A549 (cell line): ENCODE results near the gene ABCA1. TPM values are rescaled to one million over a fixed set of nuclear protein-coding genes. Genes with fewer than 3 reads are reported as not detected.

Experiments
- ATAC-seq, 2 experiments: fragments of 200-7000 bp in 1 of 2; fragments of >200 bp in 1 of 2; cut with Nextera tagmentation in 1 of 2; cut with Tn5 transposase in 1 of 2; 3 replicates each; pipeline versions ENCODE4 v1.8.0 to v1.9.1; 2018 to 2020; ENCODE audit warnings: mild to moderate bottlenecking in 1 of 2, moderate library complexity in 1 of 2
- CTCF ChIA-PET: fragments of 300-600 bp; sonication (Branson Sonifier 250); formaldehyde crosslinking; extraction: SDS; loops from one replicate; lab custom pipeline; 2021; ENCODE audit warnings: antibody characterized with exemption, inconsistent platforms; lab: Yijun Ruan, JAX
- POLR2A ChIA-PET: fragments of 350-600 bp; formaldehyde crosslinking; extraction: SDS; loops from one replicate; lab custom pipeline; 2021; ENCODE audit warnings: antibody characterized with exemption, inconsistent platforms; lab: Yijun Ruan, JAX
- DNase-seq, 2 experiments: peaks; one replicate each; pipeline versions ENCODE4 v3.0.0 to v3.0.0-alpha.2; 2011 to 2016; ENCODE audit warnings: low read depth in 1 of 2, low spot score in 1 of 2
- FAIRE-seq: peaks from 2 replicates; lab custom pipeline; 2011; peaks lifted over from hg19 to GRCh38; lab: Jason Lieb, UNC
- H3K27ac ChIP-seq, 2 experiments: fragments of >200 bp; sonication (Bioruptor Twin); formaldehyde crosslinking; 3 replicates each; pipeline ENCODE4 v1.5.1; 2016 to 2017
- H3K4me1 ChIP-seq: fragments of >200 bp; sonication (Bioruptor Twin); formaldehyde crosslinking; 3 replicates; pipeline ENCODE4 v1.6.1; 2016
- H3K4me2 ChIP-seq: fragments of >200 bp; sonication (Bioruptor Twin); formaldehyde crosslinking; 3 replicates; pipeline ENCODE4 v1.6.1; 2016
- H3K4me3 ChIP-seq: fragments of >200 bp; sonication (Bioruptor Twin); formaldehyde crosslinking; 3 replicates; pipeline ENCODE4 v1.5.1; 2016
- H3K9me3 ChIP-seq: fragments of >200 bp; sonication (Bioruptor Twin); formaldehyde crosslinking; 3 replicates; pipeline ENCODE4 v1.6.1; 2016
- BHLHE40 ChIP-seq: IDR thresholded peaks from 2 replicates; pipeline ENCODE4 v1.6.1; 2012; ENCODE audit warnings: low read depth, low read length, inconsistent platforms
- CBX2 ChIP-seq: fragments of 200-600 bp; sonication (generic); IDR thresholded peaks from 2 replicates; pipeline ENCODE4 v1.6.1; 2016; ENCODE audit warnings: low read depth, mild to moderate bottlenecking, borderline replicate concordance
- FOSL2 ChIP-seq, 2 experiments: fragments of 450-650 bp in 1 of 2; fragments of >200 bp in 1 of 2; sonication (Bioruptor Twin) in 1 of 2; formaldehyde crosslinking; IDR thresholded peaks; 2 replicates each; pipeline versions ENCODE4 v1.5.0 to v1.6.1; 2016 to 2020; ENCODE audit warnings: mild to moderate bottlenecking in 1 of 2, moderate library complexity in 1 of 2
- HDAC2 ChIP-seq: fragments of 200-600 bp; sonication (generic); IDR thresholded peaks from 2 replicates; pipeline ENCODE4 v1.6.1; 2016
- HOXA7 ChIP-seq: fragments of 250-450 bp; sonication (Bioruptor Pico); IDR thresholded peaks from 2 replicates; pipeline ENCODE4 v1.5.0; 2020; ENCODE audit warnings: mild to moderate bottlenecking, moderate library complexity
- HOXB5 ChIP-seq: fragments of 250-450 bp; sonication (Bioruptor Pico); IDR thresholded peaks from 2 replicates; pipeline ENCODE4 v1.5.0; 2020; ENCODE audit warnings: mild to moderate bottlenecking, moderate library complexity
- RAD21 ChIP-seq, 2 experiments: fragments of >200 bp in 1 of 2; sonication (Bioruptor Twin) in 1 of 2; formaldehyde crosslinking in 1 of 2; IDR thresholded peaks in 1 of 2; conservative IDR thresholded peaks in 1 of 2; 2 replicates in 1 of 2; 3 replicates in 1 of 2; pipeline ENCODE4 v1.6.1; 2012 to 2018; ENCODE audit warnings: inconsistent platforms in 1 of 2
- RNF2 ChIP-seq: fragments of 200-600 bp; sonication (generic); IDR thresholded peaks from 2 replicates; pipeline ENCODE4 v1.6.1; 2016; ENCODE audit warnings: low read depth, mild to moderate bottlenecking, antibody characterized with exemption, moderate library complexity, borderline replicate concordance
- SMC3 ChIP-seq: fragments of >200 bp; sonication (Bioruptor Twin); formaldehyde crosslinking; IDR thresholded peaks from 3 replicates; pipeline ENCODE4 v1.6.1; 2018; ENCODE audit warnings: inconsistent platforms
- WGBS: methylation state at CpG from one replicate; pipeline ENCODE4 v1.1.6; 2017; ENCODE audit errors: missing lambda C conversion rate; 5-methylcytosine and 5-hydroxymethylcytosine counted together
- polyA plus RNA-seq, 4 experiments: library from polyadenylated mRNA; depleted of rRNA in 3 of 4; stranded (reverse); fragments of >200 nt; fragmentation: RNase III in 1 of 4; extraction: RNeasy Plus Mini Kit Qiagen cat#74134 plus additional on column Dnase treatment in 1 of 4; gene quantifications; 2 replicates in 3 of 4; 3 replicates in 1 of 4; pipeline ENCODE4 v1.2.3, GENCODE V29; 2011 to 2017
- TF ChIP-seq, protein P1 (sequence below): fragments of 200-600 bp; sonication (generic); IDR thresholded peaks from 2 replicates; pipeline ENCODE4 v1.6.1; 2016; ENCODE audit warnings: antibody characterized with exemption, mild to moderate bottlenecking, moderate library complexity
- TF ChIP-seq, protein P2 (sequence below): fragments of >200 bp; sonication (Bioruptor Twin); formaldehyde crosslinking; IDR thresholded peaks from 3 replicates; pipeline ENCODE4 v1.5.1; 2016
- TF ChIP-seq, protein P3 (sequence below): IDR thresholded peaks from 2 replicates; pipeline ENCODE4 v1.6.1; 2012; ENCODE audit warnings: low read depth, borderline replicate concordance
- TF ChIP-seq, protein P4 (sequence below): fragments of 250-450 bp; sonication (Bioruptor Pico); IDR thresholded peaks from 2 replicates; pipeline ENCODE4 v1.5.0; 2020; ENCODE audit warnings: low read depth, mild to moderate bottlenecking, moderate library complexity
- TF ChIP-seq, protein P5 (sequence below): IDR thresholded peaks from 2 replicates; pipeline ENCODE4 v1.6.1; 2012

Gene ABCA1
- polyA plus RNA-seq, 2 of the 4 experiments (the other 2 are of a cell fraction): 3.6 to 12.0 TPM

DNA sequence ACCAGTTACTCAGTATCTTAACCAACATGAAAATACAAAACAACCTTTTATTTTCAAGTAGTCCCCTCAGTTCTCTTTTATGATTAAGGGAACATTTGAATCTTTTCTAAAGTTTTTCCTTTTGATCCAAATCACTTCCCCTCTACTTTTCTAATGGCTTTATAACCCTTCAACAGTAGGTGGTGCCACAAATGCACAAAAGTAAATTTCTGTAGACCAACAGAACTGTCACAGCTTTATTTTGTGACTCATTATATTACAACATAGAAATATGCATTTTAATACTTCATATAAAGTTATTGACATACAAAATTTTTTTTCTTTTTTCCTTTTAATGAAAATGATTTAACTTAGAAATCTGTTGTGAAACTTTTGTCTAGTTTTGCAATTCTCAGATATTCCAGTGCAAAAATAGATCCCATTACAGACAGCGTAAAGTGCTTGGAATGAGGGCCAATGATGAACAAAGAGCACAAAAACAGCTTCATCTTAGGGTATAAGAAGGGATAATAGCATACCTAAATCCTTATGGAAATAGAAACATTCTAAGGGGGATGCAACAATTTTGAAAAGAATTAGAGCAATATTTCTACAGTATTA is 147.1 kb downstream of the ABCA1 start:
- DNase-seq: peak; percentile 21 to 44
- TF ChIP-seq RAD21 (conservative IDR thresholded peaks at IDR 0.05 in 1 of 2, IDR thresholded peaks at IDR 0.05 in 1 of 2) (peak; percentile 74 to 77), RNF2 (no peak), FOSL2 (IDR thresholded peaks at IDR 0.05) (no peak), FOSL2 (CRISPR knock-in tag; IDR thresholded peaks at IDR 0.05) (peak; percentile 68; the same call in 1 of the 2 replicates), HOXB5 (CRISPR knock-in tag) (no peak), HDAC2 (no peak), SMC3 (peak; percentile 62)
- TF ChIP-seq, protein P1, sequence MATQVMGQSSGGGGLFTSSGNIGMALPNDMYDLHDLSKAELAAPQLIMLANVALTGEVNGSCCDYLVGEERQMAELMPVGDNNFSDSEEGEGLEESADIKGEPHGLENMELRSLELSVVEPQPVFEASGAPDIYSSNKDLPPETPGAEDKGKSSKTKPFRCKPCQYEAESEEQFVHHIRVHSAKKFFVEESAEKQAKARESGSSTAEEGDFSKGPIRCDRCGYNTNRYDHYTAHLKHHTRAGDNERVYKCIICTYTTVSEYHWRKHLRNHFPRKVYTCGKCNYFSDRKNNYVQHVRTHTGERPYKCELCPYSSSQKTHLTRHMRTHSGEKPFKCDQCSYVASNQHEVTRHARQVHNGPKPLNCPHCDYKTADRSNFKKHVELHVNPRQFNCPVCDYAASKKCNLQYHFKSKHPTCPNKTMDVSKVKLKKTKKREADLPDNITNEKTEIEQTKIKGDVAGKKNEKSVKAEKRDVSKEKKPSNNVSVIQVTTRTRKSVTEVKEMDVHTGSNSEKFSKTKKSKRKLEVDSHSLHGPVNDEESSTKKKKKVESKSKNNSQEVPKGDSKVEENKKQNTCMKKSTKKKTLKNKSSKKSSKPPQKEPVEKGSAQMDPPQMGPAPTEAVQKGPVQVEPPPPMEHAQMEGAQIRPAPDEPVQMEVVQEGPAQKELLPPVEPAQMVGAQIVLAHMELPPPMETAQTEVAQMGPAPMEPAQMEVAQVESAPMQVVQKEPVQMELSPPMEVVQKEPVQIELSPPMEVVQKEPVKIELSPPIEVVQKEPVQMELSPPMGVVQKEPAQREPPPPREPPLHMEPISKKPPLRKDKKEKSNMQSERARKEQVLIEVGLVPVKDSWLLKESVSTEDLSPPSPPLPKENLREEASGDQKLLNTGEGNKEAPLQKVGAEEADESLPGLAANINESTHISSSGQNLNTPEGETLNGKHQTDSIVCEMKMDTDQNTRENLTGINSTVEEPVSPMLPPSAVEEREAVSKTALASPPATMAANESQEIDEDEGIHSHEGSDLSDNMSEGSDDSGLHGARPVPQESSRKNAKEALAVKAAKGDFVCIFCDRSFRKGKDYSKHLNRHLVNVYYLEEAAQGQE: no peak
- TF ChIP-seq, protein P2, sequence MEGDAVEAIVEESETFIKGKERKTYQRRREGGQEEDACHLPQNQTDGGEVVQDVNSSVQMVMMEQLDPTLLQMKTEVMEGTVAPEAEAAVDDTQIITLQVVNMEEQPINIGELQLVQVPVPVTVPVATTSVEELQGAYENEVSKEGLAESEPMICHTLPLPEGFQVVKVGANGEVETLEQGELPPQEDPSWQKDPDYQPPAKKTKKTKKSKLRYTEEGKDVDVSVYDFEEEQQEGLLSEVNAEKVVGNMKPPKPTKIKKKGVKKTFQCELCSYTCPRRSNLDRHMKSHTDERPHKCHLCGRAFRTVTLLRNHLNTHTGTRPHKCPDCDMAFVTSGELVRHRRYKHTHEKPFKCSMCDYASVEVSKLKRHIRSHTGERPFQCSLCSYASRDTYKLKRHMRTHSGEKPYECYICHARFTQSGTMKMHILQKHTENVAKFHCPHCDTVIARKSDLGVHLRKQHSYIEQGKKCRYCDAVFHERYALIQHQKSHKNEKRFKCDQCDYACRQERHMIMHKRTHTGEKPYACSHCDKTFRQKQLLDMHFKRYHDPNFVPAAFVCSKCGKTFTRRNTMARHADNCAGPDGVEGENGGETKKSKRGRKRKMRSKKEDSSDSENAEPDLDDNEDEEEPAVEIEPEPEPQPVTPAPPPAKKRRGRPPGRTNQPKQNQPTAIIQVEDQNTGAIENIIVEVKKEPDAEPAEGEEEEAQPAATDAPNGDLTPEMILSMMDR: peak; percentile 70
- TF ChIP-seq, protein P3, sequence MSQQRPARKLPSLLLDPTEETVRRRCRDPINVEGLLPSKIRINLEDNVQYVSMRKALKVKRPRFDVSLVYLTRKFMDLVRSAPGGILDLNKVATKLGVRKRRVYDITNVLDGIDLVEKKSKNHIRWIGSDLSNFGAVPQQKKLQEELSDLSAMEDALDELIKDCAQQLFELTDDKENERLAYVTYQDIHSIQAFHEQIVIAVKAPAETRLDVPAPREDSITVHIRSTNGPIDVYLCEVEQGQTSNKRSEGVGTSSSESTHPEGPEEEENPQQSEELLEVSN: no peak
- TF ChIP-seq, protein P4, sequence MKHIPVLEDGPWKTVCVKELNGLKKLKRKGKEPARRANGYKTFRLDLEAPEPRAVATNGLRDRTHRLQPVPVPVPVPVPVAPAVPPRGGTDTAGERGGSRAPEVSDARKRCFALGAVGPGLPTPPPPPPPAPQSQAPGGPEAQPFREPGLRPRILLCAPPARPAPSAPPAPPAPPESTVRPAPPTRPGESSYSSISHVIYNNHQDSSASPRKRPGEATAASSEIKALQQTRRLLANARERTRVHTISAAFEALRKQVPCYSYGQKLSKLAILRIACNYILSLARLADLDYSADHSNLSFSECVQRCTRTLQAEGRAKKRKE (CRISPR knock-in tag): no peak
- Histone ChIP-seq H3K4me2 (no peak overlapping the region), H3K9me3 (no peaks in the 10 kb centered on the region), H3K27ac (no peak overlapping the region), H3K4me1 (0 out of 3 replicates have a peak, but pooled peaks cover 3% of the 10 kb centered on the region), H3K4me3 (no peak overlapping the region)
- ATAC-seq: peak; percentile 80
- WGBS: 100% methylated on average over 1 of the region's 1 CpG
- CTCF ChIA-PET: interaction anchor here (0.7 to 4.6 kb wide), 10 partner anchors 13 to 634 kb away, joined by 3 to 32 read pairs (median 4); no protein-coding TSS in a partner anchor
- POLR2A ChIA-PET: no interaction called here
- FAIRE-seq: no peak

DNA sequence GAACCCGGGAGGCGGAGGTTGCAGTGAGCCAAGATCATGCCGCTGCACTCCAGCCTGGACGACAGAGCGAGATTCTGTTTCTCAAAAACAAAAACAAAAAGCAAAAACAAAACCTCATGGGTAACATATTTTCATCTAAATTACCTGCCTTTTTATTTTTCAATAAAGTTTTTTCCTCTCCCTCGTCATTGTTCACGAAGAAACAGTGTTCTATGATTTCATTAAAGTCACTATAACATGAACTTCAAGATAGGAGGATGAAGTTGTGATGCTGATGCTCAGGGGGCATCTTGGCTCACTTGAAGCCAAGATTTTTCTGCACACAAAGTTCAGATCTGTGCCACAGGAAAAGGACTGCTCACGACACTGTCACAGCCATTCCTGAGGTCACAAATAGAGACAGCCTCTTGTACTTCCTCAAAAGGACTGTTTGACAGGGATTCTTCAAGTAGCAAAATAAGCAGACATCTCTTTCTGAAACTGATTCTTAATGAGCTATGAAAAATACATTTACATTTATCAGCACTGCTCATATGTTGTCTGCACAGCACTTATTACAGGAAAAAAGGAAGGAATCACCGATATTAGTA is 147.9 kb downstream of the ABCA1 start:
- DNase-seq: no peak
- H3K9me3 ChIP-seq: no peaks in the 10 kb centered on the region
- TF ChIP-seq HOXA7 (CRISPR knock-in tag) (no peak), CBX2 (no peak), BHLHE40 (no peak)
- TF ChIP-seq, protein P5, sequence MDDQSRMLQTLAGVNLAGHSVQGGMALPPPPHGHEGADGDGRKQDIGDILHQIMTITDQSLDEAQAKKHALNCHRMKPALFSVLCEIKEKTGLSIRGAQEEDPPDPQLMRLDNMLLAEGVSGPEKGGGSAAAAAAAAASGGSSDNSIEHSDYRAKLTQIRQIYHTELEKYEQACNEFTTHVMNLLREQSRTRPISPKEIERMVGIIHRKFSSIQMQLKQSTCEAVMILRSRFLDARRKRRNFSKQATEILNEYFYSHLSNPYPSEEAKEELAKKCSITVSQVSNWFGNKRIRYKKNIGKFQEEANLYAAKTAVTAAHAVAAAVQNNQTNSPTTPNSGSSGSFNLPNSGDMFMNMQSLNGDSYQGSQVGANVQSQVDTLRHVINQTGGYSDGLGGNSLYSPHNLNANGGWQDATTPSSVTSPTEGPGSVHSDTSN: no peak
- no peak overlapping the region for H3K4me3 ChIP-seq
- FAIRE-seq: no peak
- H3K4me1 ChIP-seq: 0 out of 3 replicates have a peak, but pooled peaks cover 3% of the 10 kb centered on the region
- H3K4me2 ChIP-seq: no peak overlapping the region
- WGBS: 80% methylated on average over 9 of the region's 9 CpGs
- no peak for ATAC-seq
- ChIA-PET CTCF (interaction anchor here (0.9 to 4.6 kb wide), 8 partner anchors 12 to 635 kb away, joined by 3 to 32 read pairs (median 4); no protein-coding TSS in a partner anchor), POLR2A (no interaction called here)
- no peak overlapping the region for H3K27ac ChIP-seq
